ENCODE results near the gene GNAZ.

GNAZ gene

DNA sequence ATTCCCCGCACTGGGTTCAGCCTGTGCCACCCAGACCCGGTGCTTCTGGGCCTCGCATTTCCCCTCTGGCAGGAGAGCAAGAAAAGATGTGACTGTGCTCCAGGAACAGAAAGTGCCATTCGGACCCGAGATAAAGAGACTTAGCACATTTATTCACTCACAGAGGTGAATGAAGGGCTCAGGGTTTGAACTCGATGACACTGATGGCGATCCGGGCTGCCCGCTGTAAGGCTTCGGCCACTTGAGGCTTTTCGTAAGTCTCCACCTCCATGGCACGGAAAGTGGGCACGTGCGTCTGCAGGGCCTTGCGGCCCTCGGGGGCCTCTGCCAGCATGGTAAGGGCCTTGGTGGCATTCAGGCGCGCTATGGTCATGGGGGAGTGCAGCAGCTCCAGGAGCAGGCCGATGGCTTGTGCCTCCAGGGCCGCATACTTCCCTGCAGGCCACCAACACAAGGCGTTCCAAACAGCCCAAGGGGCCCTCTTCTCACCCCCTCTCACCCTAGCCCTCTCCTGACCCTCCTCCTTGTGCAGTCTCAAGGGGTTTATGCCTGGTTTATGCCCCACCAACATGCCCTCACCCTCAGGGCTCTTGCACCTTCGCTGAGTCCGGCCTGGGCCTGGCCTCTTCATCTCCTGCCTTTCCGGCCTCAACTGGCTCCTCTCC, 10.9 kb upstream of the GNAZ start:
- DNase-seq (ENCODE audit: low read depth, low spot score) = no peak
- H3K4me3 ChIP-seq (ENCODE audit: low read depth, low read length) = no peak overlapping the region
- ChIA-PET CTCF (no interaction called here), POLR2A (no interaction called here)
- no peak for TF ChIP-seq CTCF (IDR thresholded peaks at IDR 0.05; ENCODE audit: insufficient read depth, low read length, missing control alignments)

- TF ChIP-seq CTCF (IDR thresholded peaks at IDR 0.05; ENCODE audit: insufficient read depth, low read length, missing control alignments) = no peak
- DNase-seq (ENCODE audit: low read depth, low spot score) = no peak
- ChIA-PET CTCF (no interaction called here), POLR2A (no interaction called here)
- H3K4me3 ChIP-seq (ENCODE audit: low read depth, low read length) = no peak overlapping the region
Observed at GRCh38 chr22:23060612-23061400, 9.5 kb upstream of the GNAZ start.

DNA sequence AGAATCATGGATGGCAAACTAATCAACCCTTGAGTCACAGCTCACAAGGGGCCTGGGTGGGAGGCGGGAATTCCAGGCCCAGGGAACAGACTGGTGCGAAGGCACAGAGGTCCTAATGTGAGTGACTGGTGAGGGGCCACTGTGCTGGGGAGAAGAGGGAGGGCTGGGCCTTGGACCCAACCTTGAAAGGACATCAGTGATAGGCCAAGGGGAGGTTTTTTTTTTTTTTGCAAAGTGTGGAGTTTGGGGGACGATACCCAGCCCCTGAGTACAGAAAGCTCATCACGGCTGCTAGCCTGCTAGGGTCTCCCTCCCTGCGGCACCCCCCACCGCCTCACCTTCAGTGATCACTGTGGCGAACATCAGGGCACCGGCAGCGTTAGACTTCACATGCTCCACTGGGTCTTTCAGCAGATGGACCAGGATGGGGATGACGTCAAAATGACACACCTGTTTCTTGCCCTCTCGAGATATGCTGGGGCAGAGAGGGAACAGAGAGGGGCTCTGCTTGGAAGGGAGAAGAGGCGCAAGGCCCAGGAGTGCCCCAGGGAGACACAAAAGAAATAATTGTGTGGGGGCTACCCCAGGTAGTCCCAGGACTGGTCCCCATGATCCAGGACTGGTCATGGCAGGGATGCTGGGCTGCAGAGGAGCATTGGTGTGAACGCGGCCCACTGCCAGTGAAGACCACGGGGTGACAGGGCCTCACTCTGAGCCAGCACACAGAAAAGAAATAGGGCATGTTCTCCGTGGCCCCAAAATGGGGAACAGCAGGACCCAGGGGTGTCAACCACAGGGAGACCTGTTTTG, 8.6 kb upstream of the GNAZ start:
- POLR2A ChIA-PET = no interaction called here

GRCh38 chr22:23062616-23063538, 7.4 kb upstream of the GNAZ start:
- POLR2A ChIA-PET = no interaction called here
- CTCF ChIA-PET = interaction anchor here (0.7 to 1.6 kb wide), 3 partner anchors 26 to 103 kb away, joined by 3 to 6 read pairs (median 3); no protein-coding TSS in a partner anchor
- no peak for TF ChIP-seq CTCF (IDR thresholded peaks at IDR 0.05; ENCODE audit: insufficient read depth, low read length, missing control alignments)
- no peak for DNase-seq (ENCODE audit: low read depth, low spot score)
- no peak overlapping the region for H3K4me3 ChIP-seq (ENCODE audit: low read depth, low read length)

More for the DNA sequence above, 8.6 kb upstream of the GNAZ start:
- H3K4me3 ChIP-seq (ENCODE audit: low read depth, low read length) = no peak overlapping the region
- DNase-seq (ENCODE audit: low read depth, low spot score) = no peak
- CTCF ChIA-PET = no interaction called here
- no peak for TF ChIP-seq CTCF (IDR thresholded peaks at IDR 0.05; ENCODE audit: insufficient read depth, low read length, missing control alignments)

DNA sequence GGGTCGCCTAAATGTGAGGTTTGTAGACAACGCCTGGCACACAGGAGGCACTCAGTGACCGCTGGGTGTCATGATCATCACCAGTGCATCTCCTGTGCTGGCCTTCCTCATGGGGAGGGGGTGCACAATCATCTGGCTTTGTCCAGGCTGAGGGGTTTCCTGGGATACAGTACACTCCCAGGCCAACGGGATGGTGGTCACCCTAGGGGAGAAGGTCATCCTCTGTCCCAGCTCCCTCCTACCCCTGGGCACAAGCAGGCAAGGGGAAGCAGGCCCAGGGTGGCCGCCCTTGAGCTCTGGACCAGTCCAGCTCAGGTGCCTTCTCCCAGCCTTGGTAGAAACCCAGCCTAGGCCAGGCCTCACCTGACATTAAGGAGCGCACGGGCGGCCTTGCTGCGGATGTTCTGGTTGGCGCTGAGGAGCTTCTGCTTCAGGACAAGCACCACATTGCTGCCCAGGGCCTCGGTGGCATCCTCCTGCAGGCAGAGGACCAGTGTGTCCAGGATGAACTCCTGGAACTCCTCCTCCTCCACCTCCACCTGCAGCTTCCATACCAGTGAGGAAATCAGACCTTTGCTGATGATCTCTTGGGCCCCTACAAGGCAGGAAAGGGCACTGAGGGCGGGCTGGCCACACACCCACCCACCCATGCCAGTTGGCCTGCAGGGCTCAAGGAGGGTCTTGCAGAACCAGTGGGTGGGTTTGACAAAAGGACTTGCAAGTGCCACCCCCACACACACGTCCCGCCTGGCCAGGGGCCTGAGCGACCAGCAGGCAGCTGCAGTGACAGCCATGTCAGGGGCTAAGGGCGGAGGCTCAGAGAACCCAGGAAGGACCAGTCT, 6.6 kb upstream of the GNAZ start:
- DNase-seq (ENCODE audit: low read depth, low spot score) = no peak
- no peak for TF ChIP-seq CTCF (IDR thresholded peaks at IDR 0.05; ENCODE audit: insufficient read depth, low read length, missing control alignments)
- no peak overlapping the region for H3K4me3 ChIP-seq (ENCODE audit: low read depth, low read length)
- ChIA-PET POLR2A (interaction anchor here (0.6 kb wide), 1 partner anchor 767 kb away, joined by 3 read pairs; no protein-coding TSS in a partner anchor), CTCF (interaction anchor here (0.9 to 1.6 kb wide), 3 partner anchors 27 to 105 kb away, joined by 3 to 6 read pairs (median 3); no protein-coding TSS in a partner anchor)

All from AG04449 (cell line).